Suprapubic skin (tissue), 3 donors: ENCODE results near the gene RGL3.

Source experiments
- EP300 ChIP-seq: sonication (generic); formaldehyde crosslinking; IDR thresholded peaks from one replicate; pipeline ENCODE4 v1.6.1; 2017; ENCODE audit warnings: antibody characterized with exemption
- POLR2A ChIP-seq, 2 donors: fragments of 450-650 bp; IDR thresholded peaks; one replicate each; pipeline ENCODE4 v1.6.1; 2017; ENCODE audit warnings: antibody characterized with exemption in 2 of 2, mild to moderate bottlenecking in 2 of 2, moderate library complexity in 2 of 2
- TF ChIP-seq, protein P1 (sequence below), 2 donors: fragments of 200-600 bp in 1 of 2; fragments of 450-650 bp in 1 of 2; sonication (generic) in 1 of 2; IDR thresholded peaks; one replicate each; pipeline ENCODE4 v1.5.1; 2016 to 2019; ENCODE audit warnings: antibody characterized with exemption in 2 of 2, mild to moderate bottlenecking in 1 of 2, moderate library complexity in 1 of 2

DNA sequence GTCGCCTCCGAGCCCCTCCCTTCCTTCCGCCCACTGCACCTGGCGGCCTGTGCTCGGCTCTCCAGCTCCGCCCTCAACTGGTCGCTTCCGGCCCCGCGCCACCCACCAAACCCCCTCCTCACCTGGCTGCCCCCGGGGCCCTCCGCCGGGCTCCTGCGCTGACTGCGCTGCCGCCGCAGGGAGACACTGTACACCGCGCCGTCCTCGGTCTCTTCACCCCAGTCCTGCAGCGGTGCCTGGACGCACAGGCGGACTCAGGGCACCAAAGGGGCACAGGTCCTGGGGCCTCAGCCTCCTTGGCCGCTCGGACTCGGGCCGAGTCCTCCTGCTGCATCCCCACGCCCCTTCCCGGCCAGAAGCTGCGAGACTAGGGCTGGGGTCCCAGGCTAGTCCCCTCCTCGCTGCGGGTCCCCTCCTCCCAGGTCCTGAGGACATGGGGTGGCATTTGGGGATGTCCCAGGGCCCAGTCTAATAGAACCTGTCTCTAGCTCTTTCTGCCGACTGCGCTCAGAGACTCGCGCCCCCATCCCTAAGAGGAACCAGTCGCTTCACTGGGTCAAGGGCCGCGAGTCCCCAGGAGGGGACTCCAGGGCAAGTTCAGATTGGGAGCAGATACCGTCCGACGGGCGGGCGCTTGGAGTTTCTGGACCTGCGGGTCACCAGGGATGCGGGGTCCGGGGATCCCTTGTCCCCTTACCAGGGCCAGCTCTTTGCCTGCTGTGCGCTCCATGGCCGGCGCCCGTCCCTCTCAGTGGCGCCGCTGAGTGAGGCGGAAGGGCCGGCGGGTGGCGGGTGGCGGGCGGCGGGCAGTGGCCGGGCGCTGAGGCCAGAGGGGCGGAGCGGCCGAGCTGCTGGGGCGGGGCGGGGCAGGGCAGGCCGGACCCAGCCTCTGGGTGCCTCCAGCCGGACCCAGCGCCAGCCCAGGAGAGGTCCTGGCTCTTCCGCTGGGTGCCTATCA, at the start of gene RGL3:
- TF ChIP-seq, protein P1, sequence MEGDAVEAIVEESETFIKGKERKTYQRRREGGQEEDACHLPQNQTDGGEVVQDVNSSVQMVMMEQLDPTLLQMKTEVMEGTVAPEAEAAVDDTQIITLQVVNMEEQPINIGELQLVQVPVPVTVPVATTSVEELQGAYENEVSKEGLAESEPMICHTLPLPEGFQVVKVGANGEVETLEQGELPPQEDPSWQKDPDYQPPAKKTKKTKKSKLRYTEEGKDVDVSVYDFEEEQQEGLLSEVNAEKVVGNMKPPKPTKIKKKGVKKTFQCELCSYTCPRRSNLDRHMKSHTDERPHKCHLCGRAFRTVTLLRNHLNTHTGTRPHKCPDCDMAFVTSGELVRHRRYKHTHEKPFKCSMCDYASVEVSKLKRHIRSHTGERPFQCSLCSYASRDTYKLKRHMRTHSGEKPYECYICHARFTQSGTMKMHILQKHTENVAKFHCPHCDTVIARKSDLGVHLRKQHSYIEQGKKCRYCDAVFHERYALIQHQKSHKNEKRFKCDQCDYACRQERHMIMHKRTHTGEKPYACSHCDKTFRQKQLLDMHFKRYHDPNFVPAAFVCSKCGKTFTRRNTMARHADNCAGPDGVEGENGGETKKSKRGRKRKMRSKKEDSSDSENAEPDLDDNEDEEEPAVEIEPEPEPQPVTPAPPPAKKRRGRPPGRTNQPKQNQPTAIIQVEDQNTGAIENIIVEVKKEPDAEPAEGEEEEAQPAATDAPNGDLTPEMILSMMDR (IDR thresholded peaks at IDR 0.05) = no peak
- TF ChIP-seq EP300 (no peak), POLR2A (IDR thresholded peaks at IDR 0.05) (no peak)
